SK-N-DZ (cell line): Measurements from ENCODE around the gene BTG2. TPM values are rescaled to one million over a fixed set of nuclear protein-coding genes. Genes with fewer than 3 reads are reported as not detected.
A peak's percentile ranks its signal among the peaks of the same experiment; 100 is the strongest.
"Not testable (repeated sequence)": the region's sequence is repeated elsewhere in the genome, so short reads cannot be mapped to it uniquely, and the experiment has no call there.

Experiments
- DNase-seq: peaks from one replicate; pipeline ENCODE4 v3.0.0-alpha.2; 2015; ENCODE audit warnings: low spot score
- polyA plus RNA-seq, 2 experiments: library from polyadenylated mRNA; depleted of rRNA; stranded (reverse); fragments of >200 nt; gene quantifications; 2 replicates each; pipeline ENCODE4 v1.2.3, GENCODE V29; 2014

BTG2 gene, protein sequence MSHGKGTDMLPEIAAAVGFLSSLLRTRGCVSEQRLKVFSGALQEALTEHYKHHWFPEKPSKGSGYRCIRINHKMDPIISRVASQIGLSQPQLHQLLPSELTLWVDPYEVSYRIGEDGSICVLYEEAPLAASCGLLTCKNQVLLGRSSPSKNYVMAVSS
- 3.5 and 7.4 TPM in 2 replicates for polyA plus RNA-seq (2014; cell fraction: cytosol; rRNA removed)
- polyA plus RNA-seq (2014; cell fraction: nucleus; rRNA removed), result 5.1 and 5.3 TPM in 2 replicates

DNA sequence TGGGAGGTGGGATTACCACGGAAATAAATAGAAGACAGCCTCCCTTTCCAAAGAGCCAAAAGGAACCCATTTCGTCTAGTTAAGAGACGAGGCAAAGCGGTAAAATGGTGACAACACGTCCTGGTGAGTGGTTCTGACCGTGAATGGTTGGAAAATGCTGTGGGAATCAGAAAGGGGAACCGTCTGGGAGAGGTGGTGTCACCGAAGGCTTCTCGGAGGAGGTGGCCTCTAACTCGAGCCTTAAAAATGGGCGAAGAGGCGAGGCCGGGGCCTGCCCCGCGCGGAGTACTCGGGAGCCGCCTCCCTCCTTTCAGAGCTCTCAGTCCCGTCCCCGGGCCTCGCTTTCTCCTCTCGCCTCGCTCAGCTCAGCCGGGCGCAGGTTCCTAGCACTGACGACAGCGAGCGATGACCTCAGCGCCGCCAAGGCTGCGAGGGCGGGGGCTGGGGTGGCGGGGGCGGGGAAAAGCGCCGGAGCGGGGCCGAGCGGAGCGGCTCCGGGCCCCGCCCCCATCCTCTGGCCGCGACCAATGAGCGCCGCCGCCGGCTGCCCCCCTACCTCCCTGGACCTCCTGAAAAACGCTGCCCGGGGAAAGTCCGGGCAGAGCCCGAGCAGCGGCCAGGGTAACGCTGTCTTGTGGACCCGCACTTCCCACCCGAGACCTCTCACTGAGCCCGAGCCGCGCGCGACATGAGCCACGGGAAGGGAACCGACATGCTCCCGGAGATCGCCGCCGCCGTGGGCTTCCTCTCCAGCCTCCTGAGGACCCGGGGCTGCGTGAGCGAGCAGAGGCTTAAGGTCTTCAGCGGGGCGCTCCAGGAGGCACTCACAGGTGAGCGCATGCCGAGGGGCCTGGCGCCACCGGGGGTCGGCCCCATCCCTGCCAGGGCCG is at the start of gene BTG2:
Gene BTG2 (plus strand): TSS at position 601 of the 890 bp plus-strand sequence. CDS start 88 bp downstream, at position 689.
- peak; percentile 84 for DNase-seq

DNA sequence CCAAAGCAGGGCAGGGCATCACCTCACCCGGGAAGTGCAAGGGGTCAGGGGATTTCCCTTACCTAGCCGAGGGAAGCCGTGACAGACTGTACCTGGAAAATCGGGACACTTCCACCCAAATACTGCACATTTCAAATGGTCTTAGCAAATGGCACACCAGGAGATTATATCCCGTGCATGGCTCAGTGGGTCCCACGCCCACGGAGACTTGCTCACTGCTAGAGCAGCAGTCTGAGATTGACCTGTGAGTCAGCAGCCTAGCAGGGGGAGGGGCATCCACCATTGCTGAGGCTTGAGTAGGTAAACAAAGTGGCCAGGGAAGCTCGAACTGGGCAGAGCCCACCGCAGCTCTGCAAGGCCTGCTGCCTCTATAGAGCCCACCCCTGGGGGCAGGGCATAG is 48.7 kb upstream of the BTG2 start:
- not testable (repeated sequence) for DNase-seq

DNA sequence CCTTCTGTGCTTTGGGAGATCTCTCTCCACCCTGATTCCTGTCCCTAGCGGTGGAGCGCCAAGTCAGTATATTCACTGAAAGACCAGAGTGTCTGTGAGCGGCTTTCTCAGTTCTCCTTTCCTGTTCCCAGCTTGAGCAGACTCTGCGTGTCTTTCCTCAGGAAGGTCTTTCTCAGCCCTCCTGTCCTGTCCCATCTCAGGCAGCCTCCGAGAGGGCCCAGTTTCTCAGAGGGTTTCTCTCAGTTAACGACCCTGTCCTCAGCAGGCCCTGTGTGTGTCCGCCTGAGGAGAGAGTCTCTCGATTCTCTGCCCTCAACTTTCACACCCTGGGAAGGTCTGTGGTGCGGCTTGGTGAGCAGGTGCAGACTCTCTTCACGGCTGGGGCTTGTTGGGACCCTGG is 41.8 kb upstream of the BTG2 start:
- DNase-seq, result no peak

DNA sequence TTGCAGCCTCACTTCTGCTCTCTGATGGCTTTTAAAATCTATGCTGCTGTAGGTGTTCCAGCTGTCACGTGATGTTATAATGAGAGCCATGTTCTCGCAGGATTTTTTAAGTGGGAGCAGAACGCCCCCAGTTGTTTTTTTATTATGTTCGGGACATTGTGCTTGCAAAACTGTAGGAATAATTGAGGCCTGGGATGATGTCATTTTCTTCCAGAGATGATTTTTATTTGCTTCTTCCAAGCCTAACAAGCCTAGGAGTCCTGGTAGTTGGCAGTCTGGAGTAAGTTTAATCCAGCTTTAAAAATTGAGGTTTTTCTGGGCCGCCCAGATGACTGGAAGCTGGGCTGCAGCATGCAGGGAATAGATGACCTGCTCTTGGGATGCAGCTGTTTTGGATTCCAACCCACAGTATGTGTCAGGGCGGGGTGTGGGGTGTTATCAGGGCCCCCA is 41.2 kb upstream of the BTG2 start:
- DNase-seq, result no peak

DNA sequence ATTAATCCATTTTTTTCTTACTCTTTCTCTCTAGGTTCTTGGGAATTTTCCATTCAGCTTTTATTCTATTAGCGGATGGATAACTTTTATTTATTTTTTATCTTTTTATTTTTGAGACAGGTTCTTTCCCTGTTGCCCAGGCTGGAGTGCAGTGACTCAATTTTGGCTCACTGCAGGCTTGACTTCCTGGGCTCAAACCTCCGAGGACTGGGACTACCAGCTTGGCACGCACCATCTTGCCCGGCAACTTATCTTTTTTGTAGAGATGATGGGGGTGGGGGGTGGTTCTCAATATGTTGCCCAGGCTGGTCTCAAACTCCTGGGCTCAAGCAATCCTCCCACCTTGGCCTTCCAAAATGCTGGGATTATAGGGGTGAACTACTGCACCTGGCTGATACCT is 39.8 kb upstream of the BTG2 start:
- DNase-seq, result no peak

DNA sequence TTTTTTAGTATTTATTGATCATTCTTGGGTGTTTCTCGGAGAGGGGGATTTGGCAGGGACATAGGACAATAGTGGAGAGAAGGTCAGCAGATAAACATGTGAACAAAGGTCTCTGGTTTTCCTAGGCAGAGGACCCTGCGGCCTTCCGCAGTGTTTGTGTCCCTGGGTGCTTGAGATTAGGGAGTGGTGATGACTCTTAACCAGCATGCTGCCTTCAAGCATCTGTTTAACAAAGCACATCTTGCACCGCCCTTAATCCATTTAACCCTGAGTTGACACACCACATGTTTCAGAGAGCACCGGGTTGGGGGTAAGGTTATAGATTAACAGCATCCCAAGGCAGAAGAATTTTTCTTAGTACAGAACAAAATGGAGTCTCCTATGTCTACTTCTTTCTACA is 39.2 kb upstream of the BTG2 start:
- not testable (repeated sequence) for DNase-seq

DNA sequence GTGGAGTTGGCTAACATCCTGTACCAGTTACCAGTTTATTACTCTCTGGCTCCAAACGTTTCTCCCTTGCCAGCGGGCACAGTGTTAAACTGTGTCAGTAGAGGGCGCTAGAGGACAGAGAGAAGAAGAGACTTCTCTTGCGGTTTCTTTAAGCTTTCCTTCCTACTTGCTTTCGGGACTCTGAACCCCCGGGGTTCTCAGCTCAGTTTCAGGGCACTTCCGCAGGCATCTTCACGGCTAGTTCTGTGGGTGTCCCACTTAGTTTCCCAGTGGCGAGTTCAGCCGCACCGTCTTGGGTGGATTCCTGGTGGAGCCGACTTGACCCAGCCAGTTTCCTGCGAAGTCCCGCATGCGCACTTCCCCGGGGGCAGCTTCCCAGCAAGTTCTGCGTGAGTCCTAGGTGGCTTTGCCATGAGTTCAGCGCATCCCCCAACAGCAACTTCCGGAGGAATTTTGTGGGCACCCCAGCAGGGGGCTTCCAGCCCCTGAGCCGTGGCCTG is 37.9 kb upstream of the BTG2 start:
- peak; percentile 86 for DNase-seq

DNA sequence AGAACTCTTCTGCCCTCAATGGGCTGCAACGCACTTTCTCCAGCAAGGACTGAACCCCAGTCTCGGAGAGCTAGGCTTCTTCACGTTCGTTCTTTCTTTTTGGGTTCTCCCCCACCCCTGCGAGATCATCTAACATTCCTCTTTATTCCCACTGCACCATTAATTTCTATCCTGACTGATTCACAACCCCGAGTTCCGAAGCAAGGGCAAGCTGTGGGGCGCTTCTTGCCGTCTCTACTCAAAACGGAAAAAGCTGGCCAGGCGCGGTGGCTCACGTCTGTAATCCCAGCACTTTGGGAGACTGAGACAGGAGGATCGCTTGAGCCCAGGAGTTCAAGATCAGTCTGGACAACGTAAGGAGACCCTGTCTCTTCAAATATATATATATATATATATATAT is 37.4 kb upstream of the BTG2 start:
- no peak for DNase-seq

DNA sequence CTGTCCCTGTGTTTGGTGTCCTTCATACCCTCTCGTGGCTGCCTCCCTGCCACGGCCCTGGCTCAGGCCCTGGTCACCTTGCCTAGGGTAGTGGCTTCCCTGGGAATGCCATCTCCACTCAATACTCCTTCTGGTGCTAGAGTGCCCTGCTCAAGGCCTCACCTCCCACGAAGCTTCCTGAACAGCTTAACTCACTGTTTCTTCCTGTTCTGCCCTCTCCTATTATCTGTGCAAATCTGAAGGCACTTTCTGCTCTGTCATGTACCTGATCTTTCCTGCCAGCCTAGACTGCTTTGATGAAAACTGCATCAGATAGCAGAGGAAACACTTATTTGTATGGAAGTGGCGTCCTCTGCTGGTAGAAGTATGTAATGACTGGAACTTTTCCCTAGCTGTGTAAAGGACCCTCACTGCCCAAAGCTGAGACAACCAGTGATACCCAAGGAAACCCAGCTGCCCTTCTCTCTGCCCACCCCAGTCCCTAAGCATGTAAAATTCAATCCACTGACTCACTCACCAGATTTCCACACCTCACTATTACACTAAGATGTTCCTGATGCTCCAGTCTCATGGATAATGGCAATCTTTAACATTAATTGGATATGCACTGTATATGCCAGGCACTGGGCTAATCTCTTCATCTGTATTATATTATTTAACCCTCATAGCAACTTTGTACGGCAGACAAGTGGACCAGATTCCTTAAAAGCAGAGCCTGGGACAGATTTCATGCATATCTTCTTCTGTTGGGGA is 36.2 kb upstream of the BTG2 start:
- peak; percentile 74 for DNase-seq

DNA sequence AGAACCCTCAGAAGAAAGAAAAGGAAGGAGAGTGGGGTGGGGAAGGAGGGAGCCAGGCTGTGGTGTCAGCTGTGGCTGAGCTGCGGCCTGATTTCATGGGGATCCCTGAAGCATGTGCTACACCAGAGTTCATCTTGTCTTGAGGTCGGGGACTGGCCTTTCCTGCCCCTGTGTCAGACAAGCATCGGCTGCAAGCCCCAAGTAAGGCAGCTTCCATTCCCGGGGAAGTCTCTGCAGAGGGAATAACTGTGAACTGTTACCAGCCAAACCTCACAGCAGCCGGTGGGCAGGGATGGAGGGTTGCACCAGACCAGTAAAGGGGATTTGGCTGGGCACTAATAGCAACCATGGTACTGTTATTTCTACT is 35.7 kb upstream of the BTG2 start:
- DNase-seq, result no peak

DNA sequence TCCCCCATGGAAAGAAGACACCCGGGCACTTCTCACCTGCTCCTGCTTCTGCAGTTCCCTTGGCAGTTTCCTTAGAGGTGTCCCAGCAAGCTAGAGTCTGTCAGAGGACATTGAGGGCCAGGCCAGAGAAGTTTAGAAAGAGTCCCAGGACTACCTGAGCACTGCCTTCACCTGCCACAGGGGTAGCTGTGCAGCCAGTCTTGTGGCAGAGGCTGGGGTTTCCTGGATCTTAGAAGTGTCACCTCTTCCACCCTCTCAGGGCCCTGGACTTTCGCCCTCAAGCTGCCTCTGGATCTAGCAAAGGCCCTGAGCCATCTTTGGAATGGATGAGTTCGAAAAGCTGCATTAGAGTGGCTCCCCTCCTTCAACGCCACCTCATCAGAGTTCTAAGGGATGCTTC is 34.9 kb upstream of the BTG2 start:
- no peak for DNase-seq

DNA sequence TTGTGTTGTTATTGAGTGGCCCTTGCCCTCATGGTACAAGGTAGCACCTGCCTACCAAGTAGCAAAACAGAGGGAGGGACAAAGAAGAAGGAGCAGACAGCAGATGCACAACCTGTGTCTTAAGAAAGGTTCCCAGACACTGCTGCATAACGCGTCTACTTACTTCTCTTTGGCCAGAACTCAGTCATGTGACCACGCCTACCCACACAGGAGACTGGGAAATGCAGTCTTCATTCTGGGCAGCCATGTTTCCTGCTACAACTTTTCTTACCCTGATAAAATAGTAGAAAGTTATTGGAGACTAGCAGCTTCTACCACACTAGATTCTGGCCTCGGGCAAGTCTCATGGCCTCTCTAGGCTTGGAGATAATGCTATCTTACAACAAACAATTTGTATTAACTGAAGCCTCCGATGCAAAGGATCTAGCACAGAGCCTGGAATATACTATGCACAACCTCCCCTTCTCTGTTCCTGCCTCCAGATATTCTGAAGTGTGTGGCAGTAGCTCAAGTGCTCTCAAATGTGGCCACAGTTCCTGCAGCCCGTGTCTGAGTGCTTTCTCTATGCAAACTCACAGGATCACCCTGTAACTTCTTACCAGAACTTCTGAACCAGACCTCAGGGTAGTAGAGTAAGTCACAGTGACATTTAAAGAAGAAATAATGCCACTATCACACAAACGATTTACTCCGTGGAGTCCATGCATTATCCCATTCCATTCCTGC is 34.1 kb upstream of the BTG2 start:
- peak; percentile 63 for DNase-seq

DNA sequence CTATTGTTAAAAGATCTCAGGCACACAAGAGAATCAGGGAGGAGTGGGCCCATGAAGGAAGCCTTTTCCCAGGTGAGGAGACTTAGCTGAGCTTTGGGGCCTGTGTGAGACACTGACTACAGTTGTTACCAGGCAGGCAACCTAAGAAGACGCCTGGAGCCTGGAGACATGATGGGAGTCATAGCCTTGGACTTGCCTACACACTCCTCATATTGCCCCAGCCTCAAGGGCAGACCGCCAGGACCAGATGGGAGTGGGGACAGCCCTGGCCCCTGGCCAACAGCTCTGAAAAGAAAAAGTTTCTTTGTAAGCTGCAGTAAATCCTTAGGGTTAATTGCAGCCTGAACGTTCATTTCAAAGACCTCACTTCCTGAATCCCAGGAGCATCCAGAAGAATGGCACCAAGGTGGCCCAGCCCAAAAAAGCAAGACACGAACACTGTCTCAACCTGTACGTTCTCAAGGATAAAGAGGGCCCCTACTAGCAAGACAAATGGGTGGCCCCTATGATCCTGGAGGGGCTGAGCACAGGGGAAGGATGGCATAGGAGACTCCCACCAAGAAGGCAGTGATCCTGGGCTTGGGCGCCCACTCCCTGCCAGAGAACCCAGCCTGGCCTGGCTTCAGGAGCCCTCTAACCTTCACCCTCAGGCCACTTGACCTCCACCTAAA is 33.2 kb upstream of the BTG2 start:
- DNase-seq, result no peak

DNA sequence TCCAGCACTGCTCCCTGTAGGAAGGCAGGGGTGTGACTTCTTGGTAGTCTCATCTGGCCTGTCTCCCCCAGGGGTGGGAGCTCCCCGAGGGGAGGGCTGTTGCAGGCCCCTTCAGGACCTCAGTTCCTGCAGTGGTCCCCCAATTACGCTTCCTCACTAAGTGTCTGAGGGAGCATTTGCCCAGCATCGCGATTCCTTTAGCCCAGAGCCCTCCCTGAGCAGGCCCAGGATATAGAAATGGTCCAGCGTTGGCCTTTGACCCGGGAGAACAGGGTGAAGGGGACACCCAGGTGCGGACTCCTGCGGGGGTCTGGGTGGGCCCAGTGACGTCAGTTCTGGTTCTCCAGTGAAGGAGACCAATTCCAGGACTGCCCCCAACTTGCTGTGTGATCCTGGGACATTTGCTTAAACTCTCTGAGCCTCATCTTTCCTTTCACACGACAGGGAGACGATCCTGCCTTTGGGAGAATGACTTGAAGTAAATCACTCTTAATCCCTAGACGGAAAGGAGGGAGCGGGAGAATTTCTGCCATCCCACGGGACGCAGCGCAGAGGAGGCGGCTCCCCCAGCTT is 32.6 kb upstream of the BTG2 start:
- DNase-seq, result no peak

DNA sequence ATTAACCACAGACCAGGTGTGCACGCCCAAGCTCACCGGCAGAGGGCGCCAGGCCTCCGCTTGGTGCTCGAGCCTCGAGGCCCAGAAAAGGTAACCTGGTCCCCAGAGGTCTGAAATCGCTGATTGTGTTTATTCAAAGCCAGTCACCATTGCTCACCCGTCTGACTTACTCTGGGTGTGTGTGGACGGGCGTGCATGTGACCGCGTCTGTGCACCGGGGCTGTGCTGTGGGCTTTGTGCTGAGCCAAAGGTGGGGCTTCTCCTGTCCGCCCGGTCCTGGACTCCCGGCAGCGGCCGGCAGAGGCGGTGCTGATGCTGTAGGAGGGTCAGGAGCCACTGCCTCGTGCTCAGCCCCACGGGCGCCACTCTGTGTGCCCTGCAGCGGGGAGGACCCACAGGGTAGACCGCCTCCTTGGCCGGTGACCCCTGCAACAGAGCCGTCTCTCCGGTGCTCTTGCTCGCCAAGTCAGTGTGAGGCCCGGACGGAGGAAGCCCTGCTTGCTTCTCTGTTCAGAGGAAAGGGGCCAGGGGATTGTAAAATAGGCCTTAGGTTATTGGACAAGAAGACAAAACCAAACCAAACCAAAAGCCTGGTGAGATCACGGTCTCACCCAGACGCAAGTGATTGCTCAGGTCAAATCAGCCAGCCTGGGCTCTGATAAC is 32.0 kb upstream of the BTG2 start:
- DNase-seq, result peak; percentile 81

DNA sequence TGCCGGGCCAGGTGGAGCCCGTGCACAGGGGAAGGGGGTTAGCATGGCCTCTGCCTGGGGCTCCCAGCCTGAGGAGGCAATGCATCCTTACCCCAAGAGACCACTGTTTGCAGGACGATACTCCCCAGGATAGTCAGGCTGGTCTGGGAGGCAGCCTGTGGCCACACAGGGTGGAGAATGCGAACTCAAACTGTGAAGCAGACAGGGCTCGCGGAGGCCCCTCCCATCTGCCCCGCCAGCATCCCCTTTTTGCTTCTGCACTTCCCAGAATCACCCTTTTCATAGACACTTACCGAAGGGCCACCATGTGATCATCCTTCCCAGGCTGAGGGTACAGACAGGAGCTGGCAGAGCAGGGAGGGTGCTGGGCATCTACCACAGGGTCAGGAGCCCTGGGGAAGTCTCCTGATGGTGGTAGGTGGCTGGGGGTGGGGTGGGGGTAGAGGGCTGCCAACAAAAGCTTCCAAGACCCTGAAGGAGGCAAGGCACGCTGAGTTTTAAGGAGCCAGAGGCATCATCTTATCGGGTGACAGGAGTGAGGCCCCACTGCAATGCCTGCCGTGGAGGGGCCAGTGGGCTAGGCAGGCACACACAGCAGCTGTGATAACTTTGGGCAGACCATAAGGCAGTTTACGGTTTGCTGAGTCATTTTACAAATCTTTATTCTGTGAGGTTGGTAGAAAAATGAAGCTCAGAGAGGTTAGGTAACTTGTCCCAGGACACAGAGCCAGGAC is 31.3 kb upstream of the BTG2 start:
- DNase-seq, result no peak

DNA sequence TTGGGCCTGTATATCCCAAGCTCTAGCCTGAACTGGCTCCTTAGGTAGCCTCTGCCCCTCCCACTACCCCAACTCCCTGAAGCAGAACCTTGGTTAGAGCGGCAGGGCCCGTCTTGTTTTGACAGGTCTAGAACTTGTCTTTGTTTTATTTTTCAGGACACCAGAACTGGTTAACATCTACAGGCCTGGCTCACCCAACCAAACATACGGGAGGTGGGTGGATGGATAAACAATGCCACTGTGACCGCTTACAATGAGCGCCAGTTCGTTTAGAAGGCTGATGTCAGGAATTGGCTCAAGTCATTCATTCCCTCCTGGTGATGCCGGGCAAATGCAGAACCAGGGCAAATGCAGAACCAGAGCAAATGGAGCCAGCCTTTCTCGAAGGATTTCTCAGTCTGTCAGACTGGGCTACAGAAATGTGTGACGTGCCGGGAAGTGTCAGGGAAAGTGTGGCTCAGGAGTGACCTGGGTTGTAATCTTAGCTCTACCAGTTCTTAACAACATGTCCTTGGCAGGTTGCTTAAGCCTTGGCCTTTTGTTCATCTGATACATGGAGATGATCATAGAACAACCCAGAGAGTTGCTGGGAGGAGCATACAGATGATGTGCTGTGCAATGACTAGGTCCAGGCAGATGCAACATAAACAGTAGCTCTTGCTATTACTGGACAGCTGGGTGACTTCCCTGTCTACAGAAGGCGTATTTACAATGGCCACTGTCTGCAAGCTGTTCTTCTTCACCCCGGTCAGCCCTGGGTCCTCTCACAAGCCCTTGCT is 30.5 kb upstream of the BTG2 start:
- no peak for DNase-seq

DNA sequence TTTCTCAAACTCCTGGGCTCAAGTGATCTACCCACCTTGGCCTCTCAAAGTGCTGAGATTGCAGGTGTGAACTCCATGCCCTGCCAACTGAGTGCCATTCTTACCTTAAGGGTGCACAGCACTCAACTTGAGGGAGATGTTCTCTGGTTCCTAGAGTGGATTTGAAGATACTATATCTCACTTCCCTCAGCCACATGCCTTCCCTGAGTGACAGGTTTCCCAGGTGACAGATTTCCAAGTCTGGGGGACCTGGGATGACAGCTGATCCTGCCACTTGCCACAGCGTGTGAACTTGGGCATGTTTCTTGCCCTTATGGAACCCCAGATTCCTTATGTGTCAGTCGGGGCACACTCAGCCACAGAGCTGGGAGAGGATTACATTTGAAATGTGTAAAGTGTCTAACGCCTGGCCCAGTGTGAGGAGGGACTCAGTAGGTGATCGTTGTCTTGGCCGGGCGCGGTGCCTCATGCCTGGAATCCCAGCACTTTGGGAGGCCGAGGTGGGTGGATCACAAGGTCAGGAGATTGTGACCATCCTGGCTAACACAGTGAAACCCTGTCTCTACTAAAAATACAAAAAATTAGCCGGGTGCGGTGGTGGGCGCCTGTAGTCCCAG is 29.6 kb upstream of the BTG2 start:
- no peak for DNase-seq
